GM23338 (cell line): Measurements from ENCODE around the gene PRPSAP1.

Experiments
- CREB1 ChIP-seq: fragments of 250-450 bp; sonication (Bioruptor Pico); IDR thresholded peaks from 2 replicates; pipeline ENCODE4 v1.5.0; 2020; ENCODE audit warnings: low read depth, mild to moderate bottlenecking, moderate library complexity
- CTCF ChIP-seq, 2 experiments: fragments of 200-600 bp in 1 of 2; sonication (generic) in 1 of 2; conservative IDR thresholded peaks; 2 replicates each; pipeline versions ENCODE4 v1.5.1 to v1.6.1; 2016 to 2017; ENCODE audit warnings: antibody characterized with exemption in 2 of 2, low read depth in 2 of 2, mild to moderate bottlenecking in 2 of 2, moderate library complexity in 1 of 2
- ETS1 ChIP-seq: IDR thresholded peaks from 2 replicates; pipeline ENCODE4 v1.6.1; 2016; ENCODE audit warnings: antibody characterized with exemption
- EZH2 ChIP-seq: fragments of 200-600 bp; sonication (generic); IDR thresholded peaks from one replicate; pipeline ENCODE4 v1.8.0; 2017; ENCODE audit warnings: antibody characterized with exemption, mild to moderate bottlenecking, low read depth; ENCODE audit not compliant: unreplicated experiment
- EZH2phosphoT487 ChIP-seq: fragments of 200-600 bp; sonication (generic); IDR thresholded peaks from one replicate; pipeline ENCODE4 v1.8.1; 2018; ENCODE audit warnings: antibody characterized with exemption; ENCODE audit not compliant: unreplicated experiment
- JUNB ChIP-seq: IDR thresholded peaks from one replicate; pipeline ENCODE4 v1.6.1; 2016; ENCODE audit warnings: antibody characterized with exemption; ENCODE audit not compliant: unreplicated experiment
- NANOG ChIP-seq: IDR thresholded peaks from 2 replicates; pipeline ENCODE4 v1.6.1; 2016; ENCODE audit warnings: antibody characterized with exemption, borderline replicate concordance
- POLR2AphosphoS5 ChIP-seq: IDR thresholded peaks from 2 replicates; pipeline ENCODE4 v1.6.1; 2016; ENCODE audit warnings: antibody characterized with exemption, low read depth
- REST ChIP-seq: IDR thresholded peaks from one replicate; pipeline ENCODE4 v1.6.1; 2018; ENCODE audit warnings: antibody characterized with exemption; ENCODE audit not compliant: unreplicated experiment
- STAT1 ChIP-seq: IDR thresholded peaks from one replicate; pipeline ENCODE4 v1.6.1; 2016; ENCODE audit warnings: antibody characterized with exemption; ENCODE audit not compliant: unreplicated experiment
- ZNF114 ChIP-seq: fragments of 250-450 bp; sonication (Bioruptor Pico); IDR thresholded peaks from 2 replicates; pipeline ENCODE4 v1.5.0; 2020; ENCODE audit warnings: mild to moderate bottlenecking, moderate library complexity
- ZNF331 ChIP-seq: fragments of 250-450 bp; sonication (Bioruptor Pico); IDR thresholded peaks from 2 replicates; pipeline ENCODE4 v1.5.0; 2020; ENCODE audit warnings: low read depth, mild to moderate bottlenecking, moderate library complexity
- ZNF462 ChIP-seq: fragments of 250-450 bp; sonication (Bioruptor Pico); IDR thresholded peaks from 2 replicates; pipeline ENCODE4 v1.5.0; 2020; ENCODE audit warnings: mild to moderate bottlenecking, moderate library complexity

- TF ChIP-seq CTCF (conservative IDR thresholded peaks at IDR 0.05; ENCODE audit: low read depth in 2 of 2) (no peak), EZH2 (no peak), POLR2AphosphoS5 (no peak), JUNB (no peak), REST (no peak), STAT1 (no peak), CREB1 (CRISPR knock-in tag) (no peak), ETS1 (no peak), ZNF114 (CRISPR knock-in tag) (no peak), EZH2phosphoT487 (no peak), ZNF331 (no peak), NANOG (no peak), ZNF462 (CRISPR knock-in tag) (no peak)
Observed at GRCh38 chr17:76356803-76357456, 3.2 kb upstream of the PRPSAP1 start.
